IMR-90 (cell line): ENCODE results near the gene UBE2C. TPM values are rescaled to one million over a fixed set of nuclear protein-coding genes. Genes with fewer than 3 reads are reported as not detected.

Source experiments
- ATAC-seq: fragments of 200-7000 bp; cut with Tn5 transposase; 2 replicates; pipeline ENCODE4 v1.9.1; 2020; ENCODE audit warnings: low read depth, mild to moderate bottlenecking, moderate library complexity
- BruUV-seq: library from RNA; stranded (reverse); fragments of 400-500 nt; replicated peaks from 2 replicates; lab custom pipeline; 2021; lab: Mats Ljungman, UMichigan
- CTCF ChIA-PET: fragments of 300-600 bp; formaldehyde crosslinking; extraction: SDS; loops from one replicate; lab custom pipeline; 2021; ENCODE audit warnings: antibody characterized with exemption; lab: Yijun Ruan, JAX
- POLR2A ChIA-PET: fragments of 300-600 bp; sonication (Branson Sonifier 250); formaldehyde crosslinking; loops from one replicate; lab custom pipeline; 2022; ENCODE audit warnings: antibody characterized with exemption; ENCODE audit not compliant: unreplicated experiment; lab: Charles Lee
- DNase-seq: peaks from one replicate; pipeline ENCODE4 v3.0.0; 2013
- H2AFZ ChIP-seq: replicated peaks from 2 replicates; pipeline ENCODE3; 2013; ENCODE audit warnings: low read length, mild to moderate bottlenecking; ENCODE audit not compliant: poor library complexity
- H2AK5ac ChIP-seq: 2 replicates; pipeline ENCODE4 v1.6.1; 2013; ENCODE audit warnings: low read depth, low read length, inconsistent platforms
- H2AK9ac ChIP-seq: replicated peaks from 2 replicates; pipeline ENCODE3; 2013; ENCODE audit warnings: mild to moderate bottlenecking, low read depth, low read length, moderate library complexity; ENCODE audit not compliant: poor library complexity
- H2BK120ac ChIP-seq: 2 replicates; pipeline ENCODE4 v1.6.1; 2013; ENCODE audit warnings: low read depth, low read length, inconsistent platforms
- H2BK15ac ChIP-seq: 3 replicates; pipeline ENCODE4 v1.6.1; 2013; ENCODE audit warnings: low read depth, low read length, inconsistent platforms
- H2BK20ac ChIP-seq: 2 replicates; pipeline ENCODE4 v1.6.1; 2013; ENCODE audit warnings: low read depth, mild to moderate bottlenecking, inconsistent platforms, low read length, moderate library complexity
- H2BK5ac ChIP-seq: 2 replicates; pipeline ENCODE4 v1.6.1; 2013; ENCODE audit warnings: mild to moderate bottlenecking, low read depth, low read length, inconsistent platforms; ENCODE audit not compliant: poor library complexity, severe bottlenecking
- H3K14ac ChIP-seq: replicated peaks from 2 replicates; pipeline ENCODE4 v1.6.1; 2013; ENCODE audit warnings: low read depth, low read length, inconsistent platforms
- H3K18ac ChIP-seq: 2 replicates; pipeline ENCODE4 v1.6.1; 2013; ENCODE audit warnings: low read depth, low read length, control low read depth
- H3K23ac ChIP-seq: 2 replicates; pipeline ENCODE4 v1.6.1; 2013; ENCODE audit warnings: low read depth, low read length, inconsistent platforms
- H3K27ac ChIP-seq: 2 replicates; pipeline ENCODE4 v1.5.1; 2013; ENCODE audit warnings: mild to moderate bottlenecking, control low read depth, low read length; ENCODE audit not compliant: insufficient read depth
- H3K27me3 ChIP-seq: 2 replicates; pipeline ENCODE4 v1.6.1; 2013; ENCODE audit warnings: low read length; ENCODE audit not compliant: control insufficient read depth, insufficient read depth
- H3K36me3 ChIP-seq: 2 replicates; pipeline ENCODE4 v1.6.1; 2013; ENCODE audit warnings: low read length, mixed read lengths; ENCODE audit not compliant: control insufficient read depth, insufficient read depth
- H3K4ac ChIP-seq: 2 replicates; pipeline ENCODE4 v1.6.1; 2013; ENCODE audit warnings: low read depth, low read length, inconsistent platforms
- H3K4me1 ChIP-seq: 2 replicates; pipeline ENCODE4 v1.6.1; 2013; ENCODE audit warnings: low read length, mixed read lengths; ENCODE audit not compliant: control insufficient read depth, insufficient read depth
- H3K4me2 ChIP-seq: 2 replicates; pipeline ENCODE4 v1.6.1; 2013; ENCODE audit warnings: low read depth, mild to moderate bottlenecking, control low read depth, low read length, moderate library complexity
- H3K4me3 ChIP-seq: 2 replicates; pipeline ENCODE4 v1.5.1; 2013; ENCODE audit warnings: low read depth, mild to moderate bottlenecking, control low read depth, low read length, moderate library complexity; ENCODE audit not compliant: insufficient read depth
- H3K56ac ChIP-seq: 2 replicates; pipeline ENCODE4 v1.6.1; 2013; ENCODE audit warnings: low read length, inconsistent platforms; ENCODE audit not compliant: insufficient read depth; ENCODE audit errors: extremely low read depth
- H3K79me1 ChIP-seq, 2 experiments: 2 replicates each; pipeline ENCODE4 v1.6.1; 2013; ENCODE audit warnings: low read length in 2 of 2, inconsistent platforms in 1 of 2, low read depth in 1 of 2
- H3K9ac ChIP-seq: 2 replicates; pipeline ENCODE4 v1.6.1; 2013; ENCODE audit warnings: low read depth, low read length, control low read depth
- H3K9me1 ChIP-seq: 2 replicates; pipeline ENCODE4 v1.6.1; 2013; ENCODE audit warnings: low read length, inconsistent platforms; ENCODE audit not compliant: insufficient read depth
- H3K9me3 ChIP-seq: 2 replicates; pipeline ENCODE4 v1.6.1; 2013; ENCODE audit warnings: low read length; ENCODE audit not compliant: control insufficient read depth, insufficient read depth
- H4K20me1 ChIP-seq: 2 replicates; pipeline ENCODE4 v1.6.1; 2013; ENCODE audit warnings: low read length, inconsistent platforms; ENCODE audit not compliant: insufficient read depth
- H4K5ac ChIP-seq: 2 replicates; pipeline ENCODE4 v1.6.1; 2013; ENCODE audit warnings: mild to moderate bottlenecking, low read depth, low read length, control low read depth
- H4K8ac ChIP-seq, 2 experiments: 2 replicates each; pipeline ENCODE4 v1.6.1; 2013; ENCODE audit warnings: low read depth in 2 of 2, low read length in 2 of 2, control low read depth in 1 of 2, inconsistent platforms in 1 of 2
- H4K91ac ChIP-seq: 2 replicates; pipeline ENCODE4 v1.6.1; 2013; ENCODE audit warnings: low read depth, low read length, inconsistent platforms; ENCODE audit not compliant: insufficient read depth
- BHLHE40 ChIP-seq: fragments of 150-350 bp; IDR thresholded peaks from 2 replicates; pipeline ENCODE4 v1.6.1; 2016; ENCODE audit warnings: mild to moderate bottlenecking, low read depth, low read length
- CEBPB ChIP-seq: IDR thresholded peaks from 2 replicates; pipeline ENCODE4 v1.6.1; 2012; ENCODE audit warnings: low read depth, low read length, improper control_type of control experiment
- CHD1 ChIP-seq: IDR thresholded peaks from 2 replicates; pipeline ENCODE4 v1.6.1; 2012; ENCODE audit warnings: low read depth, low read length, improper control_type of control experiment
- CTCF ChIP-seq: conservative IDR thresholded peaks from 2 replicates; pipeline ENCODE4 v1.5.1; 2012; ENCODE audit warnings: mild to moderate bottlenecking, low read depth, low read length, improper control_type of control experiment
- ELK1 ChIP-seq: fragments of 150-350 bp; IDR thresholded peaks from 2 replicates; pipeline ENCODE4 v1.6.1; 2016; ENCODE audit warnings: low read depth, mild to moderate bottlenecking, low read length, moderate library complexity, borderline replicate concordance
- FOS ChIP-seq: fragments of 150-350 bp; IDR thresholded peaks from 2 replicates; pipeline ENCODE4 v1.6.1; 2016; ENCODE audit warnings: low read depth, low read length
- MAFK ChIP-seq: IDR thresholded peaks from 2 replicates; pipeline ENCODE4 v1.6.1; 2012; ENCODE audit warnings: low read depth, low read length, improper control_type of control experiment
- MAZ ChIP-seq: IDR thresholded peaks from 2 replicates; pipeline ENCODE4 v1.6.1; 2012; ENCODE audit warnings: low read depth, mild to moderate bottlenecking, low read length, improper control_type of control experiment, moderate library complexity, borderline replicate concordance
- MXI1 ChIP-seq: IDR thresholded peaks from 2 replicates; pipeline ENCODE4 v1.6.1; 2012; ENCODE audit warnings: low read depth, mild to moderate bottlenecking, low read length, moderate library complexity, borderline replicate concordance
- NFE2L2 ChIP-seq: fragments of 150-350 bp; IDR thresholded peaks from 2 replicates; pipeline ENCODE4 v1.6.1; 2016; ENCODE audit warnings: low read depth, mild to moderate bottlenecking, low read length
- POLR2A ChIP-seq: IDR thresholded peaks from 2 replicates; pipeline ENCODE4 v1.6.1; 2012; ENCODE audit warnings: mild to moderate bottlenecking, low read depth, low read length
- RAD21 ChIP-seq: IDR thresholded peaks from 2 replicates; pipeline ENCODE4 v1.6.1; 2012; ENCODE audit warnings: low read length, improper control_type of control experiment
- RCOR1 ChIP-seq: IDR thresholded peaks from 2 replicates; pipeline ENCODE4 v1.6.1; 2012; ENCODE audit warnings: mild to moderate bottlenecking, low read length, improper control_type of control experiment; ENCODE audit not compliant: insufficient replicate concordance
- RFX5 ChIP-seq: IDR thresholded peaks from 2 replicates; pipeline ENCODE4 v1.8.0; 2012; ENCODE audit warnings: low read depth, mild to moderate bottlenecking, low read length, moderate library complexity
- SMC3 ChIP-seq: fragments of 150-350 bp; IDR thresholded peaks from 2 replicates; pipeline ENCODE4 v1.6.1; 2016; ENCODE audit warnings: low read depth, mild to moderate bottlenecking, antibody characterized with exemption, low read length, moderate library complexity
- USF2 ChIP-seq: fragments of 150-350 bp; IDR thresholded peaks from 2 replicates; pipeline ENCODE4 v1.6.1; 2017; ENCODE audit warnings: mild to moderate bottlenecking, antibody characterized with exemption, low read length, low read depth
- WGBS, 2 experiments: methylation state at CpG; one replicate each; pipeline versions ENCODE4 v1.1.5 to v1.1.7; 2013; ENCODE audit warnings: missing lambda C conversion rate in 2 of 2; ENCODE audit not compliant: insufficient read length in 1 of 2; ENCODE audit errors: extremely low coverage in 2 of 2; 5-methylcytosine and 5-hydroxymethylcytosine counted together
- dilution Hi-C: fragments of 300-500 bp; cut with HindIII; formaldehyde crosslinking; loops from one replicate; pipeline ENCODE4 v1.14.3; 2018; ENCODE audit warnings: low sequenced_read_pairs; ENCODE audit not compliant: unreplicated experiment
- in situ Hi-C: fragments of 300-500 bp; cut with MboI; formaldehyde crosslinking; loops from 3 replicates; pipeline ENCODE4 v1.14.3; 2019; ENCODE audit warnings: low sequenced_read_pairs, inconsistent platforms, mixed read lengths
- intact Hi-C: fragments of 100-400 bp; cut with micrococcal nuclease; formaldehyde crosslinking; loops from 2 replicates; pipeline ENCODE4 v1.10.0; 2022
- polyA plus RNA-seq, 3 experiments: library from polyadenylated mRNA; depleted of rRNA; stranded (reverse); fragments of >200 nt; gene quantifications; 2 replicates each; pipeline ENCODE4 v1.2.3, GENCODE V29; 2012; ENCODE audit warnings: low replicate concordance in 1 of 3
- total RNA-seq: library from RNA; depleted of rRNA; stranded (reverse); fragments of >200 nt; gene quantifications from 2 replicates; pipeline ENCODE4 v1.2.3, GENCODE V29; 2012

The UBE2C gene
- total and polyA plus RNA-seq, 2 of the 4 experiments (the other 2 are of a cell fraction), result 43.4 to 120 TPM

- TF ChIP-seq USF2, result no peak
- no peak for TF ChIP-seq RFX5
- TF ChIP-seq CEBPB, result no peak
- TF ChIP-seq FOS, result no peak
- no peak for TF ChIP-seq SMC3
- no peak for TF ChIP-seq MAZ
- no peak for TF ChIP-seq POLR2A
- no peak for TF ChIP-seq RCOR1
- TF ChIP-seq RAD21, result no peak
- TF ChIP-seq NFE2L2, result no peak
- TF ChIP-seq BHLHE40, result no peak
- TF ChIP-seq CHD1, result no peak
- no peak for TF ChIP-seq ELK1
- TF ChIP-seq CTCF, result no peak
- TF ChIP-seq MXI1, result no peak
- no peak for TF ChIP-seq MAFK
- H3K56ac ChIP-seq, result no peak overlapping the region
- H2AK5ac ChIP-seq, result no peak overlapping the region
- DNase-seq (peak; percentile 59), ATAC-seq (peak; percentile 74)
- H3K9me1 ChIP-seq, result peaks cover 14% of the 10 kb centered on the region
- no peak overlapping the region for H3K14ac ChIP-seq
- no peak overlapping the region for H2BK120ac ChIP-seq
- no peak overlapping the region for H2AK9ac ChIP-seq
- H4K8ac ChIP-seq, result no peak overlapping the region
- no peak overlapping the region; the same call in 1 of the 2 replicates for H3K27ac ChIP-seq
- H3K4me2 ChIP-seq, result no peak overlapping the region
- no peak overlapping the region for H2BK15ac ChIP-seq
- H3K9ac ChIP-seq, result no peak overlapping the region
- peaks cover 5% of the 10 kb centered on the region for H4K20me1 ChIP-seq
- H3K4me3 ChIP-seq, result no peak overlapping the region
- H3K4me1 ChIP-seq, result no peaks in the 10 kb centered on the region
- no peaks in the 10 kb centered on the region for H3K9me3 ChIP-seq
- peaks cover 57% of the 10 kb centered on the region for H3K36me3 ChIP-seq
- no TSS peak for BruUV-seq
- H4K5ac ChIP-seq, result no peak overlapping the region
- intact Hi-C loops (loop anchor here (1.0 kb wide), 1 partner anchor 12 kb away; no protein-coding TSS in a partner anchor), in situ Hi-C loops (no loop called here), dilution Hi-C loops (no loop called here)
- WGBS, 2 experiments, result no CpG with 5 or more reads among the region's 5 CpGs
- H3K18ac ChIP-seq, result no peak overlapping the region
- no peak overlapping the region for H2BK20ac ChIP-seq
- no peak overlapping the region for H3K4ac ChIP-seq
- CTCF ChIA-PET, result no interaction called here
- POLR2A ChIA-PET, result interaction anchor here (0.6 kb wide), 1 partner anchor 789 kb away, joined by 3 read pairs; no protein-coding TSS in a partner anchor
- no peak overlapping the region for H2AFZ ChIP-seq
- no peak overlapping the region for H2BK5ac ChIP-seq
- no peaks in the 10 kb centered on the region for H3K27me3 ChIP-seq
- no peak overlapping the region for H3K23ac ChIP-seq
- H3K79me1 ChIP-seq, result peaks cover 11 to 25% of the 10 kb centered on the region in 2 experiments; a peak in 2 of 4 replicates
- no peak overlapping the region for H4K91ac ChIP-seq
Measured at GRCh38 chr20:45842169-45842812, 29.8 kb downstream of the UBE2C start.
